ENCODE results near the gene USF2. TPM values are rescaled to one million over a fixed set of nuclear protein-coding genes. Genes with fewer than 3 reads are reported as not detected.

Gene USF2
- total and polyA plus RNA-seq, 2 of the 4 experiments (the other 2 are of a cell fraction) = 21.3 to 65.6 TPM

GRCh38 chr19:35290381-35291127 is 21.8 kb downstream of the USF2 start:
- Histone ChIP-seq H2BK5ac (ENCODE audit: low read depth, low read length, poor library complexity, severe bottlenecking) (no peak overlapping the region), H2BK120ac (ENCODE audit: low read depth, low read length) (no peak overlapping the region), H2AK9ac (replicated peaks; ENCODE audit: low read depth, low read length, poor library complexity) (no peak overlapping the region), H3K27ac (ENCODE audit: insufficient read depth, low read length) (no peak overlapping the region), H3K4me3 (ENCODE audit: insufficient read depth, low read depth, low read length) (no peak overlapping the region), H3K14ac (replicated peaks; ENCODE audit: low read depth, low read length) (no peak overlapping the region), H3K18ac (ENCODE audit: low read depth, low read length) (no peak overlapping the region), H2BK15ac (ENCODE audit: low read depth, low read length) (no peak overlapping the region), H3K9me3 (ENCODE audit: control insufficient read depth, insufficient read depth, low read length) (no peaks in the 10 kb centered on the region), H3K27me3 (ENCODE audit: control insufficient read depth, insufficient read depth, low read length) (peaks cover 25% of the 10 kb centered on the region), H2BK20ac (ENCODE audit: low read depth, low read length) (no peak overlapping the region), H2AFZ (replicated peaks; ENCODE audit: low read length, poor library complexity) (no peak overlapping the region), H3K23ac (ENCODE audit: low read depth, low read length) (no peak overlapping the region), H3K36me3 (ENCODE audit: control insufficient read depth, insufficient read depth, low read length) (no peaks in the 10 kb centered on the region), H2AK5ac (ENCODE audit: low read depth, low read length) (no peak overlapping the region), H4K20me1 (ENCODE audit: insufficient read depth, low read length) (no peaks in the 10 kb centered on the region), H3K4ac (ENCODE audit: low read depth, low read length) (no peak overlapping the region), H4K8ac (ENCODE audit: low read depth in 2 of 2, low read length in 2 of 2) (no peak overlapping the region), H3K4me2 (ENCODE audit: low read depth, low read length) (no peak overlapping the region), H3K79me1 (ENCODE audit: low read depth in 1 of 2, low read length in 2 of 2) (no peaks in the 10 kb centered on the region), H3K56ac (ENCODE audit: extremely low read depth, insufficient read depth, low read length) (no peak overlapping the region), H4K91ac (ENCODE audit: insufficient read depth, low read depth, low read length) (no peak overlapping the region), H3K9ac (ENCODE audit: low read depth, low read length) (no peak overlapping the region), H3K4me1 (ENCODE audit: control insufficient read depth, insufficient read depth, low read length) (no peaks in the 10 kb centered on the region), H4K5ac (ENCODE audit: low read depth, low read length) (no peak overlapping the region), H3K9me1 (ENCODE audit: insufficient read depth, low read length) (no peaks in the 10 kb centered on the region)
- TF ChIP-seq BHLHE40 (IDR thresholded peaks at IDR 0.05; ENCODE audit: low read depth, low read length) (no peak), MAFK (IDR thresholded peaks at IDR 0.05; ENCODE audit: low read depth, low read length) (0 out of 2 replicates have a peak, but pooled peaks have one; percentile 20), POLR2A (IDR thresholded peaks at IDR 0.05; ENCODE audit: low read depth, low read length) (no peak), FOS (IDR thresholded peaks at IDR 0.05; ENCODE audit: low read depth, low read length) (no peak), CTCF (conservative IDR thresholded peaks at IDR 0.05; ENCODE audit: low read depth, low read length) (no peak)
- 88% methylated on average over 5 of the region's 20 CpGs; no CpG with 5 or more reads in 1 of the 2 experiments for WGBS, 2 experiments (ENCODE audit: extremely low coverage in 2 of 2, insufficient read length in 1 of 2)
- no TSS peak for BruUV-seq (replicated peaks)
- ATAC-seq (ENCODE audit: low read depth) (no peak), DNase-seq (no peak)
- in situ Hi-C loops (cut with MboI; ENCODE audit: low sequenced_read_pairs) = no loop called here
- dilution Hi-C loops (cut with HindIII; ENCODE audit: low sequenced_read_pairs, unreplicated experiment) = no loop called here
- intact Hi-C loops (cut with micrococcal nuclease) = no loop called here
- ChIA-PET POLR2A (ENCODE audit: unreplicated experiment) (no interaction called here), CTCF (interaction anchor here (1.0 kb wide), 1 partner anchor 136 kb away, joined by 3 read pairs; the partner anchor contains the start of gene FXYD5)

Measured in IMR-90 (cell line).